Mesenteric fat pad (tissue), 1 donor: ENCODE measurements around the gene POU6F2. TPM values are rescaled to one million over a fixed set of nuclear protein-coding genes. Genes with fewer than 3 reads are reported as not detected.
"Not testable (repeated sequence)": the region's sequence is repeated elsewhere in the genome, so short reads cannot be mapped to it uniquely, and the experiment has no call there.

Experiments
- DNase-seq: peaks from one replicate; pipeline ENCODE4 v3.0.0-alpha.2; 2020; ENCODE audit warnings: low spot score
- total RNA-seq: library from RNA; stranded (reverse); fragmentation: NEBNext Ultra II Directional; extraction: Animal tissue kit (Norgen Biotek cat#: 25700); gene quantifications from one replicate; pipeline ENCODE4 v1.2.1, GENCODE V29; 2021
- donor health status: DM: yes; HTN: yes; CAD: no.

The POU6F2 gene
- total RNA-seq, 1 donor from 2014 or later, result 0.39 TPM

DNA sequence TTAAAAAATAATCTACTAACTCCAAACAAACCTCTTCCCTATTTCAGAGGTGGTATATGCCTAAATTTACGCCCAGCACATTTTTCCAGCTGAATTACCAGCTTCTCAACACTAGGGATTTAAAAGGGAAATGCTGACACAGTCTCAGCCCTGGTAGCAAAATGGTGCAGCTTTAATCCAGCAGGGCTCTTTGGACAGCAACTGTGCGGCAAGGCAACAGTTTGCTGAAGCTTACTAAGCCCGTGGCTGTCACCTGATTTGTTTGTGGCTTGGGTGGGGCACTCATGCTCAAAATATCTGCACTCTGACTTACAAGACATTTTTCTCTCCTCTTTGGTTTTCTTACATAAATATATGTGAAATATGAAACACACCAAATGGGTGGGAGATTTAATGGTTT, 206.7 kb downstream of the POU6F2 start:
- DNase-seq, result no peak

GRCh38 chr7:39186131-39186530, 208.4 kb downstream of the POU6F2 start:
- no peak for DNase-seq

- no peak for DNase-seq
These were observed 209.0 kb downstream of the POU6F2 start for GRCh38 chr7:39186671-39187070.

GRCh38 chr7:39187130-39187529, 209.4 kb downstream of the POU6F2 start:
- no peak for DNase-seq

- no peak for DNase-seq
These were observed 214.8 kb downstream of the POU6F2 start for GRCh38 chr7:39192476-39192875.

GRCh38 chr7:39194388-39194787, 216.7 kb downstream of the POU6F2 start:
- DNase-seq, result not testable (repeated sequence)

- DNase-seq, result no peak
These were observed 218.3 kb downstream of the POU6F2 start for GRCh38 chr7:39195967-39196366.

GRCh38 chr7:39197831-39198230, 220.1 kb downstream of the POU6F2 start:
- no peak for DNase-seq

DNA sequence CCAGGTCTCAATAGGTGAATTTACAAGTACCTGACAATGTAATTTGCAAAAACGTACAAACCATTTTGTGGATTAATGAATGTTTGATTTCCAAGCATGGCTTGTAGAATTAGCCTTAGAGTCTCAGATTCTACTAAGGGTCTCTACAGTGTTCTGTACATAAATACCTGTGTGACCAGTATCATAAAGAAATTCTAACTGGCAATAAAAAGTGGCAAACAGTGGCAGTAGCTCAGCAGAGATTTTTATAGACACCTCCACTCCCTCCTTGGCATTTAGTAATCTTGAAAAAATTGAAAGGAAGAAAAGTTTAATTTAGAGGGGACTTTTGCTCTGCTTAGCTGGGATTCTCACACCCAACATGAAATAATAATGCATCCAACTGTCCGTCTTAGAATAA, 220.8 kb downstream of the POU6F2 start:
- no peak for DNase-seq

- no peak for DNase-seq
These were observed 221.3 kb downstream of the POU6F2 start for GRCh38 chr7:39199006-39199405.

DNA sequence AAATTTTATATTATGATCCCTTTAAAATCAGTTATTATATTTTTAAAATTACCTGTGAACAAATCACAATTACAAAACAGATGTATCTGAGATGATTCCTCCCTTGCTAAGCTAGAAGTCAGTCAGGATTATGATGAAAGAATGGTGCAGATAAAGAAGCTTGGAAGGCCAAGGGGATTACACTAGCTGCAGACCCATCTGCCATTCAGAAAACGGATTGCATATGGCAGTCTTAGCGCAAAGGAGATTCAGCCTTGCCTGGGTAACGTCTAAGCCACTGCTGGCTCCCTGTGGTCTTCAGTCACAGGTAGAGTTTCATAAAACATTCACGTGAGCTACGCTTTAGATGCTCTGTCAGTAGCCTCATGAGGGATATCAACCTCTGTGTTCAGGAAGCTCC, 222.2 kb downstream of the POU6F2 start:
- no peak for DNase-seq

DNA sequence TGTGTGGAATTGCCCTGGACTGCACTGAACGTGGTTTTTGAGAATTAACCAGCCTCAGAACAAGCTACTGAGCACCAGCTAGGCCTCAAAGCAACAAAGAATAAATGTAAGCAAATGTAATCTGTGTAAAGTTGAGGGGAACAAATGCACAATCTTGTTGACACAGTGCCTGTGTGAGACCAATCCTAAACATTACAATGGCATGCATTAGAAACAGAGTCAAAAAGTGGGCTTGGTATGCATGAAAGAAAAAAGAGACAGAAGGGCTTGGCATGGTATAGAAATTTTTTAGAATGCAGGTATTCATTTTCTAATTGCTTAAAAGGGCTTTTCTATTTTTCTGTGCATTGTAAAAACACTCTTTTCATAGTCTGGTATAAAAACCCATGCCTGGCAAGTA, 224.3 kb downstream of the POU6F2 start:
- DNase-seq, result no peak

- DNase-seq, result no peak
These were observed 232.7 kb downstream of the POU6F2 start for GRCh38 chr7:39210362-39210761.

DNA sequence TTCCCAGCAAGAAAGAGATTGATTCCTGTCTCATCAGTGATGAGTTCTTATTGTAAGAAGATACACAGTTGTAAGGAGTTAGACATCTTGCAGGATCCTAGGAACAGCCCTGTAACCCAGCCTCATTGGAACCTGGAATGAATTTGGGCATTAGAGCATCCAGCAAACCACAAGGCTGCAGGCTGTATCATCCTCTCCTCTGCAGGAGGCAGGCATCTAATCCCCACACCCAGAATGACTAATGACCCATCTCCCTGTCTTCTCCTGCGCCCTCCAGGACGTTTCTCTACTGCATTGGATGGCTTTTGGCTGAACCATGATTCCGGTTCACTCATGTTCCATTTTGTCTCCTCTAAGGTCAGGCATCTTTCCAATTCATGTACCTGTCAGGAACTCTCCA, 233.9 kb downstream of the POU6F2 start:
- DNase-seq, result no peak

DNA sequence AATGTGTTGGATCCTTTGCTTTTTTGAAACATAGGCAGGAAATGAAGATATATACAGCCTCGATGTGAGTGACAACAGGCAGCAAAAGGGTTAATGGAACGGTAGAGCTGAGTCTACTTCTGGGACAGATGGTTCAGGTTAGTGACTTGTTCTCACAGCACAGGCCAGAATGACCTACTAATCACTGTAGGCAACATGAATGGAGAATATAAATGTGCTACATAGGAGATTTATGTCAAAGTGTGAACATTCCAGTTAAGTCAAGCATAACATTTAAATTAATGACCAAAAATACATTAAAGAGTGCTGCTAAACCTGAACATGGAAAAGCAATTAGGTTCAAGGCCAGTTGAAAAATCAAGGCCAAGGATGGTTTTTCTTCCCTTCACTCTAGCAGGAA, 235.2 kb downstream of the POU6F2 start:
- no peak for DNase-seq

DNA sequence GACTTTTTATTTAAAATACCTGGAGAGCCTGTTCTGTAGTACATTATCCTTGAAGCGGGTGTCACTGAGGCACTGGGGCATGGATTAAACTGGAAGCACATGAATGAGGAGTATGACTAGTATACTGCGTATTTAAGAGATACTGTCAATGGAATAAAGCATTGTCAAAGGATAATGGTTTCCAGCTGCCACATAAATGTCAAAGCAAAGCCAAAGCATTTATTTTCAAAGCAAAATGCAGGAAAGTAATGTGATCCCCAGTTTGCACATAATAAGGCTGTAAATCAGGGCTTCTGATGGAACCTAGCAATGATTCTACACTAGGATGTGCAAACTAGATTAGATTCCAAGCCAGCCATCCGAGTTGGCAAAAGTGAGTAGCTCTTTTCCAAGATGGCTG, 240.1 kb downstream of the POU6F2 start:
- DNase-seq, result no peak

DNA sequence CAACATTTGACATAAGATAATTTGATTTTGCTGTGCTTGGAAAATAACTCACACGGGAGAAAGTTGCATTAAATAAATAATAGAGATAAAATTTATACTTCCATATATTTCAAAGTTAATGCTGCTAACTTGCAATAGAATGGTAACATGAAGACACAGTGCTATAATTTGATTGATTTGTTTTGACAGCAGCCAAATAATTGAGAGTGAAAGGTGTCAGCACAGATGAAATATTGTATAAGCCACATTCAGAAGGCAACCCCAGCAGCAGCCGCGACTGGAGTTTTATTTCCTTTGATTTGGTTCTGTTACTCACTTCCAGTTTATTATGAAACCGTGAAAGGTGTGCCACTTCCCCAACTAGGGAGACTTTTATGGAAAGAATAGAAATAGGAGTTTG, 242.2 kb downstream of the POU6F2 start:
- DNase-seq, result no peak

GRCh38 chr7:39221901-39222300, 244.2 kb downstream of the POU6F2 start:
- DNase-seq, result no peak

DNA sequence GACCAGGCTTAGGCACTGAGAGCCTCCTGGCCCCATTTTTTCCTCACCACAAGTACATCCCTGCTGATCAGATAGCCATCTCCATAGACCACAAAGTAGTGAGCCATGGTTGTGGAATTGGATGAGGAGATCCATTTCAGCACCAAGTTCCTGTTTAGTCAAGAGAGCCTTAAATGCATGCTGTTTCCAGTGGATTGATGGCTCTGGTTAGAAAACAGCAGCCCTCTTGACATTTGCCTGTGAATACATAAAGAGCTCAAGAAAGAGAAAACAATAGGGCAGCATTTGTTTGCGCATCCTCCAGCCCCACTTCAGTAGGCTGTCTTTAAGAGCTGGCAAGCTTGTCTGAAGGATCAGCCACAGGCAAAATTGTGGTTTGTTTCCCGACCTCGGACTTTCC, 251.2 kb downstream of the POU6F2 start:
- no peak for DNase-seq

GRCh38 chr7:39233851-39234529, 256.3 kb downstream of the POU6F2 start:
- no peak for DNase-seq

GRCh38 chr7:39238234-39238869, 260.6 kb downstream of the POU6F2 start:
- no peak for DNase-seq

GRCh38 chr7:39240864-39241263, 263.2 kb downstream of the POU6F2 start:
- DNase-seq, result no peak

DNA sequence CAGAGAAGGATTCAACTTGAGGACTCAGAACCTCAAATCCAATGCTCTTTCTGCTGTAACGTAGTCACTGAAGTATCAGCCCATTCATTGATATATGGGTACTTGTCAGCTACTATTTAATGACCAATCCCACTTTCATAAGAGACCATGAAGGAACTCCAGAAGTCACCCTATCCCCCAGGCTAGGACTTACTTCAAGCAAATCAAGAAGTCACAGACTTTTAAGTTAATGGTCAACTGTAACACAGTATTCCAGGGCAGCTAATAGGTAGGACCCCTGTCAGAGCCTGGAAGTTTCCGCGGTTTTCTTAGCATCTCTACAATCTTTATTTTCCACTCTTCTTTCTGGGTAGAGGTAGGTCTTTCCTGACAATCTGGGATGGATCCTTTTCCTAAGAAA, 269.9 kb downstream of the POU6F2 start:
- no peak for DNase-seq
